ENCODE results near the gene RAB11FIP4.

The RAB11FIP4 gene

DNA sequence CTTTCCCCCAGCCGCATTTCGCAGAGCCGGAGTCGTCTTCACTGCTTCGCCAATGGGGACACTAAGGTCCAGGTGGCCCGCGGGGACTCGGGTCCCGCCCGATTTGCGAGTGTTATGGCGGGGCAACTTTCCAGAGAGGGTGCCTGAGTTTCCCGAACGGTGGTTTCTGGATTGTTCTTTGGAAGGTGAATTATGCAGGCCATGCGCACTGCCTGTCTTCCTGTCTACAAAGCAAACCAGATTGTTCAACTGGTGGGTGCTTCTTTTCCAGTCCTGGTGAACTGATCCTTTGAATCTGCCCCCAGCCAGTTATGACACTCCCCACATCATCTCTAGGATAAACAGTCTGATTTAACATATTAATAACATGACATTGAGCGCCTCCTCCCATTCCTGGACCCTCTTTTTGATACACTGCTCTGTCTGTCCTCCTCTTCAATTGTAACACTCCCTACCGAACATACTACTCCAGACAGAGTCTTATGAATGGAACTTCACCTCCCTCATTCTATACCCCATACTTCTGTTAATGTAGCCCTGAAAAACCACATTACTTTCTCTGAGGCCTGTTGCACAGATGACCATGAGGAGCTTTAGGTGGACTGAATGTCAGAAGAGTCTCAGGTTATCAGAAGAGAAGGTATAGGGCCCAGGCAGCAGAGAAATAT is 159.0 kb downstream of the RAB11FIP4 start:
- H2AFZ ChIP-seq (ENCODE audit: low read depth, low read length), result peak overlapping the region; percentile 36; the same call in 1 of the 2 replicates
- no peak for TF ChIP-seq EZH2 (IDR thresholded peaks at IDR 0.05; ENCODE audit: borderline replicate concordance, low read depth, low read length, severe bottlenecking)
- TF ChIP-seq, protein P1, sequence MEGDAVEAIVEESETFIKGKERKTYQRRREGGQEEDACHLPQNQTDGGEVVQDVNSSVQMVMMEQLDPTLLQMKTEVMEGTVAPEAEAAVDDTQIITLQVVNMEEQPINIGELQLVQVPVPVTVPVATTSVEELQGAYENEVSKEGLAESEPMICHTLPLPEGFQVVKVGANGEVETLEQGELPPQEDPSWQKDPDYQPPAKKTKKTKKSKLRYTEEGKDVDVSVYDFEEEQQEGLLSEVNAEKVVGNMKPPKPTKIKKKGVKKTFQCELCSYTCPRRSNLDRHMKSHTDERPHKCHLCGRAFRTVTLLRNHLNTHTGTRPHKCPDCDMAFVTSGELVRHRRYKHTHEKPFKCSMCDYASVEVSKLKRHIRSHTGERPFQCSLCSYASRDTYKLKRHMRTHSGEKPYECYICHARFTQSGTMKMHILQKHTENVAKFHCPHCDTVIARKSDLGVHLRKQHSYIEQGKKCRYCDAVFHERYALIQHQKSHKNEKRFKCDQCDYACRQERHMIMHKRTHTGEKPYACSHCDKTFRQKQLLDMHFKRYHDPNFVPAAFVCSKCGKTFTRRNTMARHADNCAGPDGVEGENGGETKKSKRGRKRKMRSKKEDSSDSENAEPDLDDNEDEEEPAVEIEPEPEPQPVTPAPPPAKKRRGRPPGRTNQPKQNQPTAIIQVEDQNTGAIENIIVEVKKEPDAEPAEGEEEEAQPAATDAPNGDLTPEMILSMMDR (IDR thresholded peaks at IDR 0.05; ENCODE audit: borderline replicate concordance, extremely low read depth, low read length, poor library complexity, severe bottlenecking), result no peak

DNA sequence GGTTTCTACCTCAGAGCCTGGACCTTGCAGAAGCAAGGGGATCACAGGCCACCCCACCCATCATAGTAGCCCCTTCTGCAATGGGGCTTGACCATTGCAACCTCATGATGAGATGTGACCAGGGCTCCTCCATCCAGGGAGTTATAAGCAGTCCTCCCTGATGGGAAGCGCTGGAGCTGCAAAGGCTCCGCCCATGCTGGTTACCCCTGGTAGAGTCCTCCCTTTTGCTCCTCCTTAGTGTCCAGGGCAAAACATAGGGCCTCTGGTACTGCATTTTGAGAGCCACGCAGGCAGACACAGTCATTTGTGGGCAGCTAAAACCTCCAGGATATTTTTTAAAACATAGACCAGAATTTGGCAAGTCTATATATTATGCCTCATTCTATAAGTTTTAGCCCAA is 161.1 kb downstream of the RAB11FIP4 start:
- H3K36me3 ChIP-seq (ENCODE audit: insufficient read depth, low read length), result no peaks in the 10 kb centered on the region
- TF ChIP-seq EZH2 (IDR thresholded peaks at IDR 0.05; ENCODE audit: borderline replicate concordance, low read depth, low read length, severe bottlenecking), result no peak
- TF ChIP-seq, protein P1 (IDR thresholded peaks at IDR 0.05; ENCODE audit: borderline replicate concordance, extremely low read depth, low read length, poor library complexity, severe bottlenecking), result no peak
- no peaks in the 10 kb centered on the region for H3K79me2 ChIP-seq (ENCODE audit: insufficient read depth, low read length)
- no peaks in the 10 kb centered on the region for H4K20me1 ChIP-seq (ENCODE audit: insufficient read depth, low read length)
- DNase-seq, result no peak
- H3K27me3 ChIP-seq (ENCODE audit: insufficient read depth, low read length, poor library complexity), result no peaks in the 10 kb centered on the region
- H3K4me2 ChIP-seq (ENCODE audit: insufficient read depth, low read length), result no peak overlapping the region; the same call in 1 of the 2 replicates
- no peak overlapping the region for H3K4me3 ChIP-seq (ENCODE audit: low read depth in 1 of 2, low read length in 2 of 2)
- H3K9me3 ChIP-seq (ENCODE audit: insufficient read depth, low read length, severe bottlenecking), result no peaks in the 10 kb centered on the region
- H3K27ac ChIP-seq (ENCODE audit: low read length), result no peak overlapping the region
- no peak overlapping the region for H2AFZ ChIP-seq (ENCODE audit: low read depth, low read length)
- H3K9ac ChIP-seq (ENCODE audit: low read depth, low read length), result no peak overlapping the region
- H3K4me1 ChIP-seq (ENCODE audit: insufficient read depth, low read length), result peaks cover 23% of the 10 kb centered on the region
- no peak for ATAC-seq (ENCODE audit: insufficient read depth, low read depth)

More for the DNA sequence above, 159.0 kb downstream of the RAB11FIP4 start:
- Histone ChIP-seq H3K4me1 (ENCODE audit: insufficient read depth, low read length) (peaks cover 23% of the 10 kb centered on the region), H3K4me3 (ENCODE audit: low read depth in 1 of 2, low read length in 2 of 2) (peak overlapping the region; percentile 76 to 96; a peak in 3 of 4 replicates), H3K9ac (ENCODE audit: low read depth, low read length) (peak overlapping the region; percentile 79), H3K9me3 (ENCODE audit: insufficient read depth, low read length, severe bottlenecking) (no peaks in the 10 kb centered on the region), H3K36me3 (ENCODE audit: insufficient read depth, low read length) (no peaks in the 10 kb centered on the region), H3K27me3 (ENCODE audit: insufficient read depth, low read length, poor library complexity) (no peaks in the 10 kb centered on the region), H3K4me2 (ENCODE audit: insufficient read depth, low read length) (peak overlapping the region; percentile 98), H3K79me2 (ENCODE audit: insufficient read depth, low read length) (no peaks in the 10 kb centered on the region), H4K20me1 (ENCODE audit: insufficient read depth, low read length) (no peaks in the 10 kb centered on the region), H3K27ac (ENCODE audit: low read length) (no peak overlapping the region)
- DNase-seq (no peak), ATAC-seq (ENCODE audit: insufficient read depth, low read depth) (no peak)

DNA sequence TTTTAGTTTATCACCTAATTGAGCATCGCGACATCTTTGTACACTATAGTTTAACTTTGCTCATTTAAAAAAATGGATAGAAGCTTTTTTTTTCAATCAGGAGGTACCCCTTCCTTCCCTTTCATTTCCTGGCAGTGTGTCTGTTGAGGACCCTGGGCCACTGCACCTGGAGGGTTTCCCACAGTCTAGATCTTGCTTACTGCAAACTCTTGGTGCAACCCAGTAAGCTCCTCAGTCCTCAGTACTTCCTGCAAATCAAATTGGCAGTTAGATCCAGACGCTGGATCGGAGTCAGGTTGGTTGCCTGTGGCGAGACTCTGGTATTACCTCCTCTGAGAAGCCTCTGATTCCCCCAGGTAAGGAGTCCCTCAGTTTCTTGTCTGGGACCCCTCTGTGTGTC is 162.0 kb downstream of the RAB11FIP4 start:
- Histone ChIP-seq H3K9me3 (ENCODE audit: insufficient read depth, low read length, severe bottlenecking) (no peaks in the 10 kb centered on the region), H3K36me3 (ENCODE audit: insufficient read depth, low read length) (no peaks in the 10 kb centered on the region), H2AFZ (ENCODE audit: low read depth, low read length) (no peak overlapping the region), H3K4me2 (ENCODE audit: insufficient read depth, low read length) (no peak overlapping the region), H4K20me1 (ENCODE audit: insufficient read depth, low read length) (no peaks in the 10 kb centered on the region), H3K4me1 (ENCODE audit: insufficient read depth, low read length) (peaks cover 26% of the 10 kb centered on the region), H3K27me3 (ENCODE audit: insufficient read depth, low read length, poor library complexity) (peaks cover 4% of the 10 kb centered on the region), H3K79me2 (ENCODE audit: insufficient read depth, low read length) (no peaks in the 10 kb centered on the region), H3K27ac (ENCODE audit: low read length) (no peak overlapping the region), H3K4me3 (ENCODE audit: low read depth in 1 of 2, low read length in 2 of 2) (no peak overlapping the region), H3K9ac (ENCODE audit: low read depth, low read length) (no peak overlapping the region)
- DNase-seq, result peak; percentile 35
- TF ChIP-seq, protein P1 (IDR thresholded peaks at IDR 0.05; ENCODE audit: borderline replicate concordance, extremely low read depth, low read length, poor library complexity, severe bottlenecking), result no peak
- TF ChIP-seq EZH2 (IDR thresholded peaks at IDR 0.05; ENCODE audit: borderline replicate concordance, low read depth, low read length, severe bottlenecking), result no peak
- no peak for ATAC-seq (ENCODE audit: insufficient read depth, low read depth)
